ENCODE results near the gene PLA2G4B.

The PLA2G4B gene

DNA sequence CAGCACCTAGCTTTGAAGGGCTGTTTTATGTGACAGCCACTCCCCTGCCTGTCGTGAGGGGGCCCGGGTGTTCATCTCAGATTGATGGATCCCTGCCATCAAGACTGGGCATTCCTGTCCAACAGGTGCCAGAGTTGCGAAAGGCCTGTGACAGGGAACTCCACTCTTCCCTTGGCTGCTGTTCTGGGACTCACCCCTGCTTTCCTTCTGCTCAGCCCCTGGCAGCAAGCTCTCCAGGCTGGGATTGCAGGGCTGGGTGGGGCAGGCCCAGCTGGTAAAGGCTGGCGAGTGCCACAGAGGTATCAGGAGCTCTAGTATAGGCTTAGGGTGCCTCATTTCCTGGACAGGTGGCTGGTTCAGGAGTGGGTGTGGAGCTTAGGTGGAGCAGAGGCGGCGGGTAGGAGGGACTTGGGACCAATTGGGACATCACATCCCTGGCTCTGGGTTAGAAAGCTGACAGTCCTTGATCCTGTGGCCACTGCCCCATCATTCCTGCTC lies at the start of gene PLA2G4B:
Gene PLA2G4B (plus strand): TSS at position 448 of the 498 bp plus-strand sequence. CDS start 67 bp downstream, outside the sequence.
- Histone ChIP-seq H3K27me3 (ENCODE audit: insufficient read depth, poor library complexity, severe bottlenecking) (no peaks in the 10 kb centered on the region), H3K4me3 (ENCODE audit: severe bottlenecking) (no peak within 1 kb of the TSS), H3K27ac (ENCODE audit: poor library complexity, severe bottlenecking) (no peak within 1 kb of the TSS), H3K9me3 (ENCODE audit: severe bottlenecking) (no peaks in the 10 kb centered on the region), H3K4me1 (ENCODE audit: insufficient read depth, poor library complexity, severe bottlenecking) (peaks cover 12% of the 10 kb centered on the region), H3K36me3 (ENCODE audit: low read depth) (peaks cover 12% of the 10 kb centered on the region; the same call in 1 of the 2 replicates)
- ATAC-seq (ENCODE audit: low read depth) = peak; percentile 67
- TF ChIP-seq, protein P1, sequence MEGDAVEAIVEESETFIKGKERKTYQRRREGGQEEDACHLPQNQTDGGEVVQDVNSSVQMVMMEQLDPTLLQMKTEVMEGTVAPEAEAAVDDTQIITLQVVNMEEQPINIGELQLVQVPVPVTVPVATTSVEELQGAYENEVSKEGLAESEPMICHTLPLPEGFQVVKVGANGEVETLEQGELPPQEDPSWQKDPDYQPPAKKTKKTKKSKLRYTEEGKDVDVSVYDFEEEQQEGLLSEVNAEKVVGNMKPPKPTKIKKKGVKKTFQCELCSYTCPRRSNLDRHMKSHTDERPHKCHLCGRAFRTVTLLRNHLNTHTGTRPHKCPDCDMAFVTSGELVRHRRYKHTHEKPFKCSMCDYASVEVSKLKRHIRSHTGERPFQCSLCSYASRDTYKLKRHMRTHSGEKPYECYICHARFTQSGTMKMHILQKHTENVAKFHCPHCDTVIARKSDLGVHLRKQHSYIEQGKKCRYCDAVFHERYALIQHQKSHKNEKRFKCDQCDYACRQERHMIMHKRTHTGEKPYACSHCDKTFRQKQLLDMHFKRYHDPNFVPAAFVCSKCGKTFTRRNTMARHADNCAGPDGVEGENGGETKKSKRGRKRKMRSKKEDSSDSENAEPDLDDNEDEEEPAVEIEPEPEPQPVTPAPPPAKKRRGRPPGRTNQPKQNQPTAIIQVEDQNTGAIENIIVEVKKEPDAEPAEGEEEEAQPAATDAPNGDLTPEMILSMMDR (IDR thresholded peaks at IDR 0.05; ENCODE audit: poor library complexity, severe bottlenecking) = no peak
- DNase-seq (ENCODE audit: low spot score) = no peak

DNA sequence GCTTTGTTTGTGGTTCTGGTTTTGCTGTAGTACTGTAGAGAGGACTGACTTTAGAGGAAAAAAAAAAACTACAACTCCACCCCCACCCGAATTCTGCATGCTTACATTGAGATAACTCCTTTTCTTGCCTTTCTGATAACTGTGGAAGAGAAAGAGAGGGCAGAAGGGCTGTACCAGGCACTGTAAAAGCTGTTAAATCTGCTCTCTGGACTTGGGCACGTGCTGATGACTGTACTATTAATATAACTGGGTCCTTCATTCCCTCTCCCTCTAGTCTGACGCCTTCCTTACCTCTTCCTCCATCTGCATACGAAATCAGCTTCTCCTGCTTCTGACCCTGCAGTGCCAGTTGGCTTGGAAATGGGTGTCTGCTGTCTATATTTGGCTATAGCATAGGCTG lies 49.4 kb upstream of the PLA2G4B start:
- H3K4me1 ChIP-seq (ENCODE audit: insufficient read depth, poor library complexity, severe bottlenecking) = peaks cover 56% of the 10 kb centered on the region
- H3K27ac ChIP-seq (ENCODE audit: poor library complexity, severe bottlenecking) = peak overlapping the region; percentile 90
- H3K4me3 ChIP-seq (ENCODE audit: severe bottlenecking) = no peak overlapping the region
- H3K9me3 ChIP-seq (ENCODE audit: severe bottlenecking) = no peaks in the 10 kb centered on the region
- ATAC-seq (ENCODE audit: low read depth) = no peak
- TF ChIP-seq, protein P1 (IDR thresholded peaks at IDR 0.05; ENCODE audit: poor library complexity, severe bottlenecking) = no peak
- no peak for DNase-seq (ENCODE audit: low spot score)
- peaks cover 20% of the 10 kb centered on the region for H3K36me3 ChIP-seq (ENCODE audit: low read depth)
- H3K27me3 ChIP-seq (ENCODE audit: insufficient read depth, poor library complexity, severe bottlenecking) = no peaks in the 10 kb centered on the region

GRCh38 chr15:41789662-41790061 lies 49.0 kb upstream of the PLA2G4B start:
- DNase-seq (ENCODE audit: low spot score) = no peak
- ATAC-seq (ENCODE audit: low read depth) = no peak
- TF ChIP-seq, protein P1 (IDR thresholded peaks at IDR 0.05; ENCODE audit: poor library complexity, severe bottlenecking) = no peak
- Histone ChIP-seq H3K4me3 (ENCODE audit: severe bottlenecking) (no peak overlapping the region), H3K36me3 (ENCODE audit: low read depth) (peaks cover 19% of the 10 kb centered on the region), H3K27me3 (ENCODE audit: insufficient read depth, poor library complexity, severe bottlenecking) (no peaks in the 10 kb centered on the region), H3K4me1 (ENCODE audit: insufficient read depth, poor library complexity, severe bottlenecking) (peaks cover 61% of the 10 kb centered on the region), H3K9me3 (ENCODE audit: severe bottlenecking) (no peaks in the 10 kb centered on the region), H3K27ac (ENCODE audit: poor library complexity, severe bottlenecking) (peak overlapping the region; percentile 90)

DNA sequence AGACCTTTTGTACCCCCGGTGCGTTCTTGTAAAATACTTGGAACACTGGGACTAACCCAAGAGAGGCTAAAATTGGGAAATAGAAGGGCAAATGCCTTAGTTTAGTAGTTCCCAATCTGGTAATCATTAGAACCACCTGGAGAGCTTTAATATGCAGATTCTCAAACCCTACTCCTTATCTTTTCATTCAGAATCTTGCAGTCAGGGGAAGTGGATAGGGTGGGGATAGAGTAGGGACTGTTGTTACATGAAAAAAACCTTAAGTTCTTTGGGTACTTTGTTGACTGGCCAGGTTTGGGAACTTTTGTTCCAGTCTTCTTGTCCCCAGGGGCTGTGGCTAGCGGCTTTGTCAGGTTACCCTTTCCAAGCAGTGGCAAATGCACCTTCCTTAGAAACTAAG lies 48.5 kb upstream of the PLA2G4B start:
- H3K4me1 ChIP-seq (ENCODE audit: insufficient read depth, poor library complexity, severe bottlenecking) = peaks cover 64% of the 10 kb centered on the region
- H3K27ac ChIP-seq (ENCODE audit: poor library complexity, severe bottlenecking) = peak overlapping the region; percentile 90
- H3K27me3 ChIP-seq (ENCODE audit: insufficient read depth, poor library complexity, severe bottlenecking) = no peaks in the 10 kb centered on the region
- H3K4me3 ChIP-seq (ENCODE audit: severe bottlenecking) = no peak overlapping the region
- DNase-seq (ENCODE audit: low spot score) = no peak
- H3K36me3 ChIP-seq (ENCODE audit: low read depth) = peaks cover 15% of the 10 kb centered on the region
- TF ChIP-seq, protein P1 (IDR thresholded peaks at IDR 0.05; ENCODE audit: poor library complexity, severe bottlenecking) = no peak
- ATAC-seq (ENCODE audit: low read depth) = no peak
- no peaks in the 10 kb centered on the region for H3K9me3 ChIP-seq (ENCODE audit: severe bottlenecking)

DNA sequence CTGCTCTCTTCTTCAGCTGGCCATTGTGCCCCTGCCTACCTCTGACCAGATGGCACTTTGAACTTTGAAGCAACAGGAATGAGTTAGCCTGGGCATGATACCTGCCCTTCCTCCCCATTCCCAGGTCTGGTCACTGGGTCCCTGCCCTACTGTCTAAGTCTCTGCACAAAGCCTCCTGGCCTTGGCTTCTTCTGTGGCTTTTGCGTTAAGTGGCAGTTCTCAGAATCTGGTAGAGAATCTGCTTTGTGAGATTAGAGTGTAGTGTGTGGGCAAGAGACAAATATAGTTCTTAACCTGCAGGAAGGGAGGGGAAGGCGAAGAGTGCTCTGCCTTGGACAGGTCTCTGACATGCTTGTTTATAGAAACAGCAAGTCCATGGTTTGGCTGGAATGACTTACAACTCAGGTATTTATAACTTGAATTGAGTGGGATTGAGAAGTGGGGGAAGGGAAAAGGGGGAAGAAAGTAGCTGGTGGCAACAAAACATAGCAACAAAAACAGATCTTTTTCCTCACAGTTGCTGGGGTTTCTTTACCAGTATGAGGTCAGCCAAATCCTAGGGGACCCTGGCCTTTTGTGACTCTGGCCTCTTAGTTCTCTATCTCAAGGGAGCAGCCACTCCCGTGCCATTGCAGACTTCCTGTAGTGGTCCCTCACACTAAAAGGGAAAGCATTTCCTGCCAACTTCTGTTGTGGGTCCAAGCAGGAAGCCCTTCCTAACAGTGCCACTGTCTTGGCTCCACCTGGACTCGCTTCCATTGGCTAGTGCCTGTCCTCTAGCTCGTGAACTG lies 47.7 kb upstream of the PLA2G4B start:
- peak overlapping the region; percentile 90 for H3K27ac ChIP-seq (ENCODE audit: poor library complexity, severe bottlenecking)
- peaks cover 70% of the 10 kb centered on the region for H3K4me1 ChIP-seq (ENCODE audit: insufficient read depth, poor library complexity, severe bottlenecking)
- no peaks in the 10 kb centered on the region for H3K9me3 ChIP-seq (ENCODE audit: severe bottlenecking)
- TF ChIP-seq, protein P1 (IDR thresholded peaks at IDR 0.05; ENCODE audit: poor library complexity, severe bottlenecking) = no peak
- DNase-seq (ENCODE audit: low spot score) (no peak), ATAC-seq (ENCODE audit: low read depth) (peak; percentile 88)
- H3K36me3 ChIP-seq (ENCODE audit: low read depth) = peaks cover 8% of the 10 kb centered on the region
- no peaks in the 10 kb centered on the region for H3K27me3 ChIP-seq (ENCODE audit: insufficient read depth, poor library complexity, severe bottlenecking)
- no peak overlapping the region for H3K4me3 ChIP-seq (ENCODE audit: severe bottlenecking)

All from RWPE2 (cell line).